HG03571 (cell line): ENCODE measurements around the gene EXOC3.
"Not testable (repeated sequence)": the region's sequence is repeated elsewhere in the genome, so short reads cannot be mapped to it uniquely, and the experiment has no call there.

Source experiments
- ATAC-seq: cut with Tn5 transposase; IDR thresholded peaks from one replicate; pipeline ENCODE4 v1.9.1; 2021; ENCODE audit not compliant: unreplicated experiment

The EXOC3 gene

GRCh38 chr5:484556-484955, 41.6 kb downstream of the EXOC3 start:
- no peak for ATAC-seq

DNA sequence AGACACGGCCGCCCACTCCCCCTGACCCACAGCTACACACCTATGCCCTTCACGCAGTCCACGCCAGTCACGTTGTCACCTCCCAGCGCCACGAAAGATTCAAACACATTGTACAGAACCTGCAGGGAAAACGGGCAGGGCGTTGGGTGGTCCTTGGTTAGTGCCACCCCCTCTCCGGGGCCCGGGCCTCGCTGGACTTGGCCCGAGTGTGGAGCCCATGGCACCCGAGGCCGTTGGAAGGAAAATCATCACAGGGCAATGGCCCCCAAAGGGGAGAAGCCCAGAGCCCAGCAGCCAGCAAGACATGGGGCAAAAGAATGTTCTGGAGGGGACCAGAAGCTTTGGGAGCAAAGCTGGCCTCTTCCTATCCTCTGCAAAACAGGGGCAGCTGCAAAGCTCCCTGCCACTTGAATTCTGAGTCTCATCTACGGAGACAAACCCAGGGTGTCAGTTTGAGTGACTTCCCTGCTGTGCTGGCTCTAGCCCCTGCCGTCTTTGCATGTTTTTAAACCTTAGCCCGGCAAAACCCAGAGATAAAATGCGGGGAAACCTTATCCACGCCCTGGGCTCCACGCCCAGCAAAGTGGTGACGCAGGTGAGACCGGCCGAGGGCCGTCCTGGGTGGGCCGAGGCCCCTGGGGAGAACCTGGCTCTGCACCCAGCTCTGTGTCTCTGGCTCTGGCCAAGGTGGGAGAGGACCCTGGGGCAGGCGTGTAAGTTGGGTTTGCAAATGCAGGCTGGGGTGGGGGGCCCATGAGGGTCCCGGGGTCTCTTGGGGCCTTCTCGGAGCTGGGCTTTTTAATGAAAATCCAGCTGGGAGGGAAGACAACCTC, 42.4 kb downstream of the EXOC3 start:
- no peak for ATAC-seq

DNA sequence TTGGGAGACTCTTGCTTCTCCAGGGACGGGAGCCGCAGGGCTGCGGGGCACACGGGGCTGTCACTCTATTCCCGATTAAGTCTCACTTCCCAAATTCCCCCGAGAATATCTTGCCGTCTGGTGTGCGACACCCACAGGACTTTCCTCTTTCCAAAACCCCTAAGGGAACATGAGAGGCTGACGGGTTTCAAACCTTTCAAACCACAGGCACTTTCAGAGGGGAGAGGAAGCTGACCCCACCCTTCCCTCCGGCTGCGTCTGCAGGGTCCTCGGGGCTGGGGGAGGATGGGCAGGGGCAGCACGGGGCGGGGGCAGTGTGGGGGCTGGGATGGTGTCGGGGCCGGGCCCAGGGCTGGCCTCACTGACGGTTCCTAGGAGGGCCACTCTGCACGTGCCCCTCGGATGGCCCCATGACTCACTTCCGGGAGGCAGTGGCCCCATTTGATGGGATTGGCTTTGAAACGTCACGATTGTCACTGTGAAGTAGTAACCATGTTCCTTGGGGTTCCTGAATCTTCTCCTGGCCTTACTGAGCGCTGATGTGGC, 43.0 kb downstream of the EXOC3 start:
- no peak for ATAC-seq

- not testable (repeated sequence) for ATAC-seq
These were observed 43.6 kb downstream of the EXOC3 start for GRCh38 chr5:486597-486996.

DNA sequence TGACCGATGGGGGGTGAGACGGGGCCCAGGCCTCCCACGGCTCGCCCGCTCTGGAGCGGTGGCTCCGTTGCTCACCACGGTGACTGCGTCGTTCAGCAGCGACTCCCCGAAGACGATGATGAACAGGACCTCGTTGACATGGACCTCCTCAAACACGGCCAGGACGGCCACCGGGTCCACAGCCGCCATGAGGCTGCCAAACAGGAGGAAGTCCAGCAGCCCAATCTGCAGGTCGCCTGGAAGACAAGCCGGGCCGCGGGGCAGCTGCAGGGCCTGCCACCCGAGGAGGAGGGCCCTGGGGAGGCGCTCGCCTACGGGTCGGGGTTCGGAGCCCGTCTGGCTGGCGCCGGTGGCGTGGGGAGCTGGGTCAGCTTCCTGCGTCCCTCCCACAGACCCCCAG, 45.3 kb downstream of the EXOC3 start:
- ATAC-seq = no peak

DNA sequence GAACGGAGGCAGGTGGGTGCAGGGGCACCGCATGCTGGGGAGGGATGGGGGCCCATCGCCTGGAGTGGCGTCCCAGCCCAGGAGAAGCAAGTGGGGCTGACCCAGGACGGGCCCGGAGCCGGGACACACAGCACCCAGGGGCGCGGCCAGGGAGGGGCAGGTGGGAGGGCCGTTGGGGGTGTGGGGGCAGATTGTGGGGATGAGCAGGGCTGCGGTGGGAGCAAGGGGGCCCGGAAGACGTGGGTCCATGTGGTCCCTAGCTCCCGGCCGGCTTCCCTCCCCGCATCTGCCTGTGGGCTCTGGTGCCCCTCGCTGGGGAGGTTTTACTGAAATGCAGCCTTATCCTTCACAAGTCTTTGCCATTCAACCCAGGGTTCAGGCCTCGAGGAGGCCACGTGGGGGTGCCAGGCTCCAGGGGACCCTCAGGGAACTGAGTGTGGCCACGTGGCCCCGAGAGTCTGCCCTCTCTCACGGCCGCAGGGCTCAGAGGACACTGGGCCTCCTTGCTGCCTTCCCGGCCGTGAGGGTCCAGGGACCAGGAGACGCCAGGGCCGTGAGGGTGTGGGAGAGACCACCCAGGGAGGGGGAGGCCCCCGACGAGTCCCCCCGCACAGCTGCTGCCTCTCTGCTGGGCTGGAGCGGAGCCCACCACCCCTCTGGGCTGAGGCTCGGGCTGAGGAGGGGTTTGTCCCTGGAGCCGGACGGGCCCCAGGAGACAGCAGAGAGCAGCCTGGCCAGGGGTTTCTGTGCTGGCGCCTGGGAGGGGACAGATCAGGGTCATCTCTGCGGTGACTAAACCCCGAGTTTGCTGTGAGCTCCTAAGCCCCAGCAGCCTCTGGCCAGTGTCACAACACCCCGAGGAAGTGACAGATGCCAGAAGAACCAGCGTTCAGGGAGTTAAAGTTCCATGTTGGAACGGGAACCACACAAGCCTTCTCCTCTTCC, 46.0 kb downstream of the EXOC3 start:
- no peak for ATAC-seq

DNA sequence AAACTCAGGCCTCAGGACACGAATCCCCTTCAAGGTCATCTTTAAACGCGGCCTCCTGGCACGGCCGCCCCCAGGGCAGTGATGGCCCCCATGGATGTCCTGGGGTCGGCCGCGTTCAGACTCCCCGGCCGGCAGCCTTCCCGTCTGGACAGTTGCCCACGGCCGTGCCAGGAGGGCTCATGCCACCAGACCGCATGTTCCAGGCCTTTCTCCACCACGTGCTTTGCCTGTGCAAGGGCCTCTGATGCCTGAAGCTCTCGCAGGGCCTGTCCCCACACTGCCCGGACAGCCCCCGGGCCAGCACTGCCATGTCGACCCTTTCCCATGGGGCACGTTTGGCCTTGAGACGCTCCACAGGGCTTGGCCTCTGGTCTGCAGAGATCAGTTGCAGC, 46.7 kb downstream of the EXOC3 start:
- ATAC-seq = no peak

DNA sequence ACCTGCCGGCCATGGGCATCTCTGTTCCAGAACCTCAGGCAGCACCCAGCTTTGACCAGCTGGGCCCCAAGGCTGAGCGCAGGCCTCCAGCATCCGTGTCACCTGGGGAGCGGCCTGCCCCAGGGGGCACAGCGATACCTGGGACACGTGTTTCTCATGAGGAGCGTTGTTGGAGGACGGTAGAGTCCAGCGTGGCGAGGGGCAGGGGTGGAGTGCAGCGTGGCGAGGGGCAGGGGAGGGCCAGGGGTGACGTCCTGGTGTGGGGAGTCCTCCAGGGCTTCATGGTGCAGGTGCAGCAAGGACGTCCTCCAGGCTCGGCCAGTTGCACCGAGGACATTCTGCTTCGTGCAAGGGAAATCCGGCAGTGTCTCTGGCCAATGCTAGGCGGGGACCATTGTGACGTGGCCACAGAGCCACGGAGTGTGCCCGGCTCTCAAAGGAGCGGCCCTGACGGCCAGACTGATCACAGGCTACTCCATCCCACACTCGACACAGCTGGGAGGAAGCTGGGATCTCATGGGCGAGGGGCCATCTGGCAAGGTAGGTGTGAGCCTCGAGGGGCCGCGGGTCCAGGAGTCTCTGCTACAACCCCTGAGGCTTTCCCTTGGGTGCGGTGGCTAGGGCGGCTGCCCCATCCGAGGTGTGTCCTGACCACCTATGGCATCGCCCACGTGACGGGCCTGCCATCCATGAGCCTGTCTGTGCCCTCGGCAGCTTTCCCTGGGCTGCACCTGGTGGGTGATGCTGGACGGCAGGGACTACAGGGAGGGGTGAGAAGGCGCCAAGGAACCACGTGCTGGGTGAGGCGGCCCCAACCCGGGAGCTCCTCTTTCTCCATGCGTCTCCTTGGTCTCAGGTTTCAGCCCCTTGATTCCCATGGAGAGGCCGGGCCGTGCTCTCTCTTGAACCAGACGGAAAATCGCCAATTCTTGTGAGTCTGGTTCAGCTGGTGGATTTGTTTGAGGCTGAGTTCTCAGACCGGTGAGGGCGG, 47.4 kb downstream of the EXOC3 start:
- no peak for ATAC-seq

- no peak for ATAC-seq
These were observed 48.3 kb downstream of the EXOC3 start for GRCh38 chr5:491119-491855.

DNA sequence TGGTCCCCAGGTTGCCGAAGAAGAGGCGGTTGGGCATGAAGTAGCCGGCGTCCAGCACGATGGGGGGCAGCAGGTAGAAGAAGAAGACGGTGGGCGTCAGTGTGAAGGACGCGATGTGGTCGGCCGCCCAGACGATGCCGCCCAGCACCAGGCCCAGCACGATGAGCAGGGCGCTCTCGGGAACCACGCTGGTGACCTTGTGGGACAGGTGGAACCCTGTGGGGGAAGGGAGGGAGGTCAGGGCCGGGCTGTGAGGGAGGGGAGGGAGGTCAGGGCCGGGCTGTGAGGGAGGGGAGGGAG, 48.8 kb downstream of the EXOC3 start:
- no peak for ATAC-seq

DNA sequence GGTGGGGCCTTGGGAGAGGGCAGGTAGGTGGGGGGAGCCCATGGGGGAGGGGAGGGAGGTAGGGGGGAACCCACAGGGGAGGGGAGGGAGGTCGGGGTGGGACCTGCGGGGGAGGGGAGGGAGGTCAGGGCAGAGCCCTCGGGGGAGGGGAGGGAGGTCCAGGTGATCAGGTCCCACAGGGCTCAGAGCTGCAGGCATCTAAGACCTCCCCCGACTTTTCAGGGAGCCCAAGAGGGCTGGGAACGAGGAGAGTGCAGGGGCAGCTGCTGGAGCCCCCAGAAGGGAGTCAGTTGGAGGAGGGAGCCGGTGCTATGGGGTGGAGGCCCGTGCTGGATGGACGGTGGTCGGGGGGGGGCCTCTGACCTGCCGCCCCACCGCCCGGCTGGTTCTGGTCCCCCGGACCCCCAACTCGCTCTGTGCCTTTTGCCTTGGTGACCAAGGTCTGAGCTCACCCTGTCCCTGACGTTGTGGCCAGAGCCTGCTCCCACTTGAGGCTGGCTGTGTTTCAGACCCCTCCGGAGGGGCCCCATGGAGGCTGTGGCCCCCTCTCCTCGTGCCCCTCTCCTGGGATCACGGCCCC, 49.4 kb downstream of the EXOC3 start:
- no peak for ATAC-seq

DNA sequence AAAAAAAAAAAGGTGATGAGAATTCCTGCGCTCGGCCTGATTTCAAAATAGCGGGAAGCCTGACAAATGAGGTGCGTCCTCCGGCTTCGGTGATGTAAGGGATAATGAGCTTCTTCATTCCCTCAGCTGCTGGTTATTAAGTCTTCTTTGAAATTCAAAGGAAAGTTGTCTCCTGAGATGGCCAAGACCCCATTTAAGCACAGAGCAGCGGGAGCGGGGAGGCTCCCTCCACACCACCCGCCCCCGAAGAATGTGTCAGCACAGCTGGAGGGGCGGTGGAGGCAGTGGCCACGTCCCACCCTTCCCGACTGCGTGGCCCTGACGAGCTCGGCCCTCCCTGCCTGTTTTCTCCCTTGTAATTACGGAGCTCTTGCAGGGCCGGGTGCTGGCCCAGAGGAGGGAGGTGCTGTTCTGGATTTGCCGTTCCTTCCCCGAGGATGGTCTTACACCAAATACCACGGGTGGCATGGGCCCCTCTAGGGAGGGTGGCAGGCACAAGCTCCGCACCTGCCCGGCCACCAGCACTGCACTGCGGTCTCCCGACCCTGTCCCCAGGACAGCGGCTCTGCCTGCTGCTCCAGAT, 50.2 kb downstream of the EXOC3 start:
- no peak for ATAC-seq

GRCh38 chr5:493758-494157, 50.8 kb downstream of the EXOC3 start:
- no peak for ATAC-seq

DNA sequence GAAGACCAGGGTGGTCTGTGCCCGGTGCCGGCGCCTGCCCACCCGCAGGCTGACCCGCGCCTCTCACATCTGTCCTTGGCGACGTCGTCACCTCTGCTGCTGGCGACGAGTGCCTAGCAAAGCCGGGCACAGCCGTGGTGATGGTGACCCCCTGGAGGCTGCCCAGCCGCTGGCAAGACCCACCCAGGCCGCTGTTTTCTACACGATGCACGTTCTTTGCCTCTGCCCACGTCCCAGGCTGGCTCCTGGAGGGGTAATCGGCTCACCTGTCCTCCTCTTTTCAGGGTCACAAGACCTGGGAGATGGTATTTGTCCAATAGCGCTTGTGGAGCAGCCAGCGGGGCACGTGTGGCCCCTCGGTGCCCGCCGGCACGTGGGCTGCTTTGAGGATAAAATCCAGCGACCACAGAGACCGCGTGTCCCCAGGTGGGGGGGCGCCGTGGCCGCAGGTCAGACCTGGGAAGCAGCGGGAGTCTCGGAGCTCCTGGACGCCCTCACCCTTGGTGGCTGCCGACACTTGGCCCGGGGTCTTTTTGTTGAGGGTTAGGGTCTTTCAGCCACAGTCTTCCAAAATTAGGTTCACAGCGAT, 51.8 kb downstream of the EXOC3 start:
- no peak for ATAC-seq

GRCh38 chr5:496028-496427, 53.1 kb downstream of the EXOC3 start:
- no peak for ATAC-seq

GRCh38 chr5:497090-497700, 54.2 kb downstream of the EXOC3 start:
- ATAC-seq = no peak

GRCh38 chr5:497871-498509, 55.0 kb downstream of the EXOC3 start:
- no peak for ATAC-seq
